ENCODE measurements around the gene LRRC63.
A peak's percentile ranks its signal among the peaks of the same experiment; 100 is the strongest.

LRRC63 gene

GRCh38 chr13:46286972-46287371 lies 75.2 kb downstream of the LRRC63 start:
- no peak for TF ChIP-seq CTCF (IDR thresholded peaks at IDR 0.05; ENCODE audit: insufficient read depth, missing control alignments)
- no peak for FAIRE-seq
- DNase-seq (ENCODE audit: insufficient read length, low spot score): no peak

- no peak for FAIRE-seq
- no peak for DNase-seq (ENCODE audit: insufficient read length, low spot score)
- TF ChIP-seq CTCF (IDR thresholded peaks at IDR 0.05; ENCODE audit: insufficient read depth, missing control alignments): peak; percentile 58
Observed at GRCh38 chr13:46288570-46289259, 77.0 kb downstream of the LRRC63 start.

- DNase-seq (ENCODE audit: insufficient read length, low spot score) (no peak), FAIRE-seq (no peak)
- TF ChIP-seq CTCF (IDR thresholded peaks at IDR 0.05; ENCODE audit: insufficient read depth, missing control alignments): no peak
Observed at GRCh38 chr13:46289260-46289955, 77.7 kb downstream of the LRRC63 start.

- no peak for DNase-seq (ENCODE audit: insufficient read length, low spot score)
- no peak for FAIRE-seq
- no peak for TF ChIP-seq CTCF (IDR thresholded peaks at IDR 0.05; ENCODE audit: insufficient read depth, missing control alignments)
Observed at GRCh38 chr13:46290434-46290833, 78.7 kb downstream of the LRRC63 start.

- no peak for TF ChIP-seq CTCF (IDR thresholded peaks at IDR 0.05; ENCODE audit: insufficient read depth, missing control alignments)
- no peak for FAIRE-seq
- DNase-seq (ENCODE audit: insufficient read length, low spot score): no peak
Observed at GRCh38 chr13:46293436-46293835, 81.7 kb downstream of the LRRC63 start.

- no peak for TF ChIP-seq CTCF (IDR thresholded peaks at IDR 0.05; ENCODE audit: insufficient read depth, missing control alignments)
- no peak for DNase-seq (ENCODE audit: insufficient read length, low spot score)
- FAIRE-seq: no peak
Observed at GRCh38 chr13:46295491-46296114, 83.9 kb downstream of the LRRC63 start.
